ENCODE measurements around the gene TLE4.

DNA sequence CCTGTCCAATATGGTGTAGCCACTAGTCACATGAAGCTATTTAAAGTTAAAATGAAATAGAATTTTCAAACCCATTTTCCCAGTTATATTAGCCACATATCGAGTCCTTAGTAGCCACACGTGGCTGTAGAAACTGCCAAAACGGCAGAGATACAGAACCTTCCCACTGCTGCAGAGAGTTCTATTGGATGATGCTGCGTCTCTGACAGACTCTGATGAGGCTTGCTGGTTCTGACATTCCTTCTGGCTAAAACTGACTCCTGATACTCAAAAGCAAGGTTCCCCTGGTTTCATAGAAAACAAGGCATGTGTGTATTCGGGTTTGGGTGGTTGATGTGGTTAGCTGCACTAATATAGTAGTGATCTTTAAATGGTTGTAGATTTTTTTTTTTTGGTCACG lies 91.5 kb downstream of the TLE4 start:
- no peak for TF ChIP-seq SPI1 (IDR thresholded peaks at IDR 0.05; ENCODE audit: low read depth, low read length)
- no peak for TF ChIP-seq POLR2A (IDR thresholded peaks at IDR 0.05; ENCODE audit: low read depth, low read length)
- no peak for TF ChIP-seq POLR2AphosphoS5 (IDR thresholded peaks at IDR 0.05; ENCODE audit: low read depth, low read length)
- TF ChIP-seq TAF1 (IDR thresholded peaks at IDR 0.05; ENCODE audit: low read depth, low read length), result no peak

Measured in GM12891 (cell line).